ENCODE data around the gene NPLOC4. TPM values are rescaled to one million over a fixed set of nuclear protein-coding genes. Genes with fewer than 3 reads are reported as not detected.
A peak's percentile ranks its signal among the peaks of the same experiment; 100 is the strongest.

The NPLOC4 gene
- total and polyA plus RNA-seq, 2 of the 13 experiments (the other 11 are each of a cell fraction or from before 2014, with no cell fraction given) = 57.0 to 97.0 TPM

- TF ChIP-seq ZNF281 (CRISPR knock-in tag; IDR thresholded peaks at IDR 0.05; ENCODE audit: borderline replicate concordance) = peak; percentile 4; the same call in 1 of the 2 replicates
- no peak for TF ChIP-seq MBD4 (IDR thresholded peaks at IDR 0.05; ENCODE audit: borderline replicate concordance, low read length)
- TF ChIP-seq TEF (CRISPR knock-in tag; IDR thresholded peaks at IDR 0.05) = no peak
- TF ChIP-seq NFKBIZ (CRISPR knock-in tag; IDR thresholded peaks at IDR 0.05) = no peak
- no peak for TF ChIP-seq SIX4 (CRISPR knock-in tag; IDR thresholded peaks at IDR 0.05)
- TF ChIP-seq ARNTL (CRISPR knock-in tag; IDR thresholded peaks at IDR 0.05) = peak; percentile 85; the same call in 1 of the 2 replicates
- TF ChIP-seq ZBTB34 (CRISPR knock-in tag; IDR thresholded peaks at IDR 0.05) = no peak; the same call in 1 of the 2 replicates
- TF ChIP-seq ZNF432 (CRISPR knock-in tag; IDR thresholded peaks at IDR 0.05; ENCODE audit: borderline replicate concordance) = no peak
- TF ChIP-seq ZFP36L1 (CRISPR knock-in tag; IDR thresholded peaks at IDR 0.05) = no peak
- peak; percentile 29; the same call in 1 of the 2 replicates for TF ChIP-seq JUND (CRISPR knock-in tag; IDR thresholded peaks at IDR 0.05)
- TF ChIP-seq FOSL1 (CRISPR knock-in tag; IDR thresholded peaks at IDR 0.05; ENCODE audit: borderline replicate concordance) = no peak
- TF ChIP-seq ARHGAP35 (CRISPR knock-in tag; IDR thresholded peaks at IDR 0.05; ENCODE audit: borderline replicate concordance) = no peak; the same call in 1 of the 2 replicates
- TF ChIP-seq GABPB1 (CRISPR knock-in tag; IDR thresholded peaks at IDR 0.05) = peak; percentile 59; the same call in 1 of the 2 replicates
- TF ChIP-seq PCBP2 (optimal IDR thresholded peaks at IDR 0.05; ENCODE audit: low read depth, low read length, poor library complexity, severe bottlenecking) = no peak
- TF ChIP-seq TCF7L2 (IDR thresholded peaks at IDR 0.05; ENCODE audit: low read depth, low read length) = no peak
- no peak for TF ChIP-seq PRPF4 (IDR thresholded peaks at IDR 0.05; ENCODE audit: low read depth, low read length, poor library complexity, severe bottlenecking)
- no peak for TF ChIP-seq ZNF816 (CRISPR knock-in tag; IDR thresholded peaks at IDR 0.05; ENCODE audit: borderline replicate concordance)
- TF ChIP-seq ZNF773 (CRISPR knock-in tag; IDR thresholded peaks at IDR 0.05; ENCODE audit: borderline replicate concordance) = no peak
- TF ChIP-seq ZNF772 (CRISPR knock-in tag; IDR thresholded peaks at IDR 0.05) = 0 out of 2 replicates have a peak, but pooled peaks have one; percentile 28
- TF ChIP-seq HDAC1 (CRISPR knock-in tag; IDR thresholded peaks at IDR 0.05) = peak; percentile 75
- peak; percentile 83 for TF ChIP-seq AGO1 (IDR thresholded peaks at IDR 0.05; ENCODE audit: low read depth, low read length, poor library complexity, severe bottlenecking)
- TF ChIP-seq ISX (CRISPR knock-in tag; conservative IDR thresholded peaks at IDR 0.05) = no peak
Measured at GRCh38 chr17:81519284-81520020, 117.5 kb downstream of the NPLOC4 start (continued).

Measured in HepG2 (cell line).